DMS 273 (cell line): ENCODE data around the gene IL6R.
"Not testable (repeated sequence)": the region's sequence is repeated elsewhere in the genome, so short reads cannot be mapped to it uniquely, and the experiment has no call there.

ENCODE experiments used
- DNase-seq: peaks from one replicate; lab custom pipeline; 2025; ENCODE audit not compliant: unreplicated experiment; lab: John Stamatoyannopoulos, UW

IL6R gene

GRCh38 chr1:154479764-154480421 lies 74.8 kb downstream of the IL6R start:
- peak; percentile 94 for DNase-seq

GRCh38 chr1:154481053-154481452 lies 75.9 kb downstream of the IL6R start:
- peak; percentile 63 for DNase-seq

- DNase-seq: no peak
Measured at GRCh38 chr1:154483941-154484803, 79.0 kb downstream of the IL6R start.

GRCh38 chr1:154485106-154485505 lies 80.0 kb downstream of the IL6R start:
- no peak for DNase-seq

GRCh38 chr1:154485910-154486496 lies 80.9 kb downstream of the IL6R start:
- DNase-seq: no peak

- DNase-seq: not testable (repeated sequence)
Measured at GRCh38 chr1:154486756-154487155, 81.6 kb downstream of the IL6R start.

- no peak for DNase-seq
Measured at GRCh38 chr1:154488922-154489321, 83.8 kb downstream of the IL6R start.

- no peak for DNase-seq
Measured at GRCh38 chr1:154489695-154490274, 84.6 kb downstream of the IL6R start.

GRCh38 chr1:154490317-154490716 lies 85.2 kb downstream of the IL6R start:
- DNase-seq: no peak

- DNase-seq: no peak
Measured at GRCh38 chr1:154492115-154492514, 87.0 kb downstream of the IL6R start.

- no peak for DNase-seq
Measured at GRCh38 chr1:154493276-154493675, 88.1 kb downstream of the IL6R start.

GRCh38 chr1:154495496-154496273 lies 90.5 kb downstream of the IL6R start:
- no peak for DNase-seq

- no peak for DNase-seq
Measured at GRCh38 chr1:154496383-154496782, 91.2 kb downstream of the IL6R start.

- DNase-seq: no peak
Measured at GRCh38 chr1:154497026-154497806, 92.1 kb downstream of the IL6R start.

- no peak for DNase-seq
Measured at GRCh38 chr1:154499446-154499845, 94.3 kb downstream of the IL6R start.

- DNase-seq: no peak
Measured at GRCh38 chr1:154500533-154500932, 95.4 kb downstream of the IL6R start.

GRCh38 chr1:154501423-154502065 lies 96.4 kb downstream of the IL6R start:
- DNase-seq: peak; percentile 40

GRCh38 chr1:154502066-154502743 lies 97.1 kb downstream of the IL6R start, which contains the start of the genes SHE and TDRD10:
Gene SHE, minus strand, starts transcription at chr1:154502412. Its CDS starts 386 bp downstream, at chr1:154502026.
Gene TDRD10, plus strand, starts transcription at chr1:154502219. Its CDS starts 4,685 bp downstream, at chr1:154506904.
- peak; percentile 44 for DNase-seq

GRCh38 chr1:154502744-154503115 lies 97.6 kb downstream of the IL6R start:
- no peak for DNase-seq
